ENCODE results near the gene CAMSAP2. TPM values are rescaled to one million over a fixed set of nuclear protein-coding genes. Genes with fewer than 3 reads are reported as not detected.
A peak's percentile ranks its signal among the peaks of the same experiment; 100 is the strongest.

Gene CAMSAP2
- total and polyA plus RNA-seq, 10 of the 15 experiments (the other 5 are each of a cell fraction or from before 2014, with no cell fraction given), result 3.9 to 19.8 (median 8.0) TPM

GRCh38 chr1:200877010-200877409, 138.3 kb downstream of the CAMSAP2 start (continued):
- TF ChIP-seq PKNOX1 (IDR thresholded peaks at IDR 0.05) (no peak), SIX5 (IDR thresholded peaks at IDR 0.05; ENCODE audit: low read depth, low read length, severe bottlenecking) (no peak), MTA2 (IDR thresholded peaks at IDR 0.05; ENCODE audit: low read depth) (no peak), RELB (IDR thresholded peaks at IDR 0.05; ENCODE audit: low read depth) (no peak)

- RAD21 ChIA-PET (ENCODE audit: unreplicated experiment), result interaction anchor here (0.7 to 7.9 kb wide), 8 partner anchors 8 to 147 kb away, joined by 3 to 111 read pairs (median 12); partner anchors contain the start of gene INAVA
- CTCF ChIA-PET, result interaction anchor here (0.8 to 7.7 kb wide), 9 partner anchors 8 to 245 kb away, joined by 3 to 73 read pairs (median 11); partner anchors contain the start of gene INAVA
- Histone ChIP-seq H3K27ac (ENCODE audit: control insufficient read depth, insufficient read depth) (no peak overlapping the region), H4K20me1 (ENCODE audit: control insufficient read depth, insufficient read depth) (no peaks in the 10 kb centered on the region), H3K4me3 (no peak overlapping the region), H3K4me1 (ENCODE audit: control insufficient read depth, insufficient read depth, low read length) (peaks cover 17% of the 10 kb centered on the region), H3K36me3 (ENCODE audit: control insufficient read depth in 2 of 2, insufficient read depth in 2 of 2, low read length in 1 of 2) (no peaks in the 10 kb centered on the region), H2AFZ (ENCODE audit: control insufficient read depth, low read depth, low read length) (no peak overlapping the region), H3K9ac (ENCODE audit: control insufficient read depth, insufficient read depth, low read length) (no peak overlapping the region), H3K79me2 (ENCODE audit: control insufficient read depth, insufficient read depth, low read length) (no peaks in the 10 kb centered on the region), H3K27me3 (replicated peaks in 1 of 2; ENCODE audit: control insufficient read depth in 2 of 2, insufficient read depth in 2 of 2, low read length in 1 of 2) (no peaks in the 10 kb centered on the region), H3K4me2 (ENCODE audit: control insufficient read depth, insufficient read depth) (no peak overlapping the region), H3K9me3 (replicated peaks; ENCODE audit: control insufficient read depth, insufficient read depth, low read length) (no peaks in the 10 kb centered on the region)
- peak; percentile 89 for DNase-seq (ENCODE audit: low read depth, low spot score)
- no TSS peak for BruUV-seq (replicated peaks)
- under 1% methylated on average over 6 of the region's 6 CpGs for WGBS (ENCODE audit: insufficient coverage, insufficient replicate concordance, low lambda C conversion rate, missing lambda C conversion rate)
- in situ Hi-C loops (cut with MboI), result no loop called here
- POLR2A ChIA-PET, result interaction anchor here (0.7 to 6.2 kb wide), 8 partner anchors 8 to 148 kb away, joined by 3 to 62 read pairs (median 10); no protein-coding TSS in a partner anchor
- SMC1A ChIA-PET (ENCODE audit: uncharacterized antibody, unreplicated experiment), result interaction anchor here (0.7 to 9.4 kb wide), 18 partner anchors 11 to 321 kb away, joined by 3 to 208 read pairs (median 4); partner anchors contain the start of gene INAVA
- peak; percentile 80 for FAIRE-seq
- peak; percentile 84 for ATAC-seq
- intact Hi-C loops (cut with micrococcal nuclease; ENCODE audit: unreplicated experiment), result loop anchor here (1.0 kb wide), 1 partner anchor 16 kb away; no protein-coding TSS in a partner anchor
- TF ChIP-seq NR2F1 (conservative IDR thresholded peaks at IDR 0.05) (peak; percentile 92), ZNF274 (IDR thresholded peaks at IDR 0.05; ENCODE audit: insufficient read depth, insufficient read length) (no peak), RFX5 (IDR thresholded peaks at IDR 0.05; ENCODE audit: low read depth, low read length) (no peak), NFIC (IDR thresholded peaks at IDR 0.05; ENCODE audit: low read depth, low read length) (peak; percentile 58; the same call in 1 of the 2 replicates), ATF2 (IDR thresholded peaks at IDR 0.05; ENCODE audit: low read length) (peak; percentile 51; the same call in 1 of the 2 replicates), SUPT20H (IDR thresholded peaks at IDR 0.05; ENCODE audit: borderline replicate concordance, control insufficient read depth, low read depth, low read length) (no peak), NFXL1 (IDR thresholded peaks at IDR 0.05; ENCODE audit: borderline replicate concordance) (no peak), NRF1 (conservative IDR thresholded peaks at IDR 0.05; ENCODE audit: low read depth, low read length) (no peak), KDM1A (IDR thresholded peaks at IDR 0.05; ENCODE audit: borderline replicate concordance) (no peak), TCF3 (IDR thresholded peaks at IDR 0.05; ENCODE audit: borderline replicate concordance, insufficient read depth, low read depth, low read length) (peak; percentile 49; the same call in 1 of the 2 replicates), ELK1 (IDR thresholded peaks at IDR 0.05; ENCODE audit: low read depth, low read length) (no peak)
These were observed 139.3 kb downstream of the CAMSAP2 start for GRCh38 chr1:200877839-200878551.

Data from GM12878 (cell line).